Tibial nerve (tissue), 4 donors: ENCODE data around the gene HMGA1.

Source experiments
- EP300 ChIP-seq, 2 donors: sonication (generic); formaldehyde crosslinking; IDR thresholded peaks; one replicate each; pipeline ENCODE4 v1.6.1; 2017; ENCODE audit warnings: antibody characterized with exemption in 2 of 2, mild to moderate bottlenecking in 1 of 2
- POLR2A ChIP-seq, 2 donors: fragments of 450-650 bp; IDR thresholded peaks; one replicate each; pipeline ENCODE4 v1.6.1; 2017; ENCODE audit warnings: antibody characterized with exemption in 2 of 2, mild to moderate bottlenecking in 2 of 2, moderate library complexity in 2 of 2
- TF ChIP-seq, protein P1 (sequence below), 5 experiments: fragments of 200-600 bp in 3 of 5; fragments of 450-650 bp in 2 of 5; sonication (generic) in 3 of 5; IDR thresholded peaks; one replicate each; pipeline ENCODE4 v1.5.1; 2016 to 2019; ENCODE audit warnings: antibody characterized with exemption in 5 of 5, mild to moderate bottlenecking in 3 of 5, moderate library complexity in 2 of 5

DNA sequence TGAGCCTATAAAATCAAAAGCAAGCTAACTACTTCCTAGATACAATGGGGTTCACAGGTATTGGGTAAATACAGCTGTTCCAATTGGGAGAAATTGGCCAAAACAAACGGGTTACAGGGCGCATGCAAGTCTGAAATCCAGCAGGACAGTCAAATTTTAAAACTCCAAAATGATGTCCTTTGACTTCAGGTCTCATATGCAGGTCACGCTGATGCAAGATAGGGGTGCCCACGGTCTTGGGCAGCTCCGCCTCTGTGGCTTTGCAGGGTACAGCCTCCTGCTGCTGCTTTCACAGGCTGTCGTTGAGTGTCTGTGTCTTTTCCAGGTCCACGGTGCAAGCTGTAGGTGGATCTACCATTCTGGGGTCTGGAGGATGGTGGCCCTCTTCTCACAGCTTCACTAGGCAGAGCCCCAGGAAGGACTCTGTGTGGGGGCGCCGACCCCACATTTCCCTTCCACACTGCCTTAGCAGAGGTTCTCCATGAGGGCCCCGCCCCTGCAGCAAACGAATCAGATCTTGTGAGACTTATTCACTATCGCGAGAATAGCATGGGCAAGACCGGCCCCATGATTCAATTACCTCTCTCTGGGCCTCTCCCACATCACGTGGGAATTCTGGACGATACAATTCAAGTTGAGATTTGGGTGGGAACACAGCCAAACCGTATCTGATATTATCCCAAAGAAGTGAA lies 24.0 kb downstream of the HMGA1 start:
- TF ChIP-seq POLR2A (IDR thresholded peaks at IDR 0.05) (no peak), EP300 (IDR thresholded peaks at IDR 0.05) (no peak)
- TF ChIP-seq, protein P1, sequence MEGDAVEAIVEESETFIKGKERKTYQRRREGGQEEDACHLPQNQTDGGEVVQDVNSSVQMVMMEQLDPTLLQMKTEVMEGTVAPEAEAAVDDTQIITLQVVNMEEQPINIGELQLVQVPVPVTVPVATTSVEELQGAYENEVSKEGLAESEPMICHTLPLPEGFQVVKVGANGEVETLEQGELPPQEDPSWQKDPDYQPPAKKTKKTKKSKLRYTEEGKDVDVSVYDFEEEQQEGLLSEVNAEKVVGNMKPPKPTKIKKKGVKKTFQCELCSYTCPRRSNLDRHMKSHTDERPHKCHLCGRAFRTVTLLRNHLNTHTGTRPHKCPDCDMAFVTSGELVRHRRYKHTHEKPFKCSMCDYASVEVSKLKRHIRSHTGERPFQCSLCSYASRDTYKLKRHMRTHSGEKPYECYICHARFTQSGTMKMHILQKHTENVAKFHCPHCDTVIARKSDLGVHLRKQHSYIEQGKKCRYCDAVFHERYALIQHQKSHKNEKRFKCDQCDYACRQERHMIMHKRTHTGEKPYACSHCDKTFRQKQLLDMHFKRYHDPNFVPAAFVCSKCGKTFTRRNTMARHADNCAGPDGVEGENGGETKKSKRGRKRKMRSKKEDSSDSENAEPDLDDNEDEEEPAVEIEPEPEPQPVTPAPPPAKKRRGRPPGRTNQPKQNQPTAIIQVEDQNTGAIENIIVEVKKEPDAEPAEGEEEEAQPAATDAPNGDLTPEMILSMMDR (IDR thresholded peaks at IDR 0.05), result no peak
